ACC112 (cell line): ENCODE measurements around the gene SUN5.

Experiments used
- H2AFZ ChIP-seq: fragments of 200-600 bp; sonication (generic); one replicate; pipeline ENCODE4 v1.6.0; 2017; ENCODE audit warnings: antibody characterized with exemption, low read length; ENCODE audit not compliant: unreplicated experiment
- H3K27ac ChIP-seq: fragments of 200-600 bp; sonication (generic); 2 replicates; pipeline ENCODE4 v1.5.1; 2014; ENCODE audit warnings: low read depth, mild to moderate bottlenecking, antibody characterized with exemption, low read length, moderate library complexity
- H3K27me3 ChIP-seq: fragments of 200-600 bp; sonication (generic); 2 replicates; pipeline ENCODE4 v1.6.1; 2014; ENCODE audit warnings: mild to moderate bottlenecking, antibody characterized with exemption, low read length, moderate library complexity, mixed read lengths; ENCODE audit not compliant: insufficient read depth
- H3K36me3 ChIP-seq: fragments of 200-600 bp; sonication (generic); 2 replicates; pipeline ENCODE4 v1.6.1; 2016; ENCODE audit warnings: mild to moderate bottlenecking, antibody characterized with exemption, low read length, moderate library complexity, mixed read lengths; ENCODE audit not compliant: insufficient read depth
- H3K4me1 ChIP-seq: fragments of 200-600 bp; sonication (generic); one replicate; pipeline ENCODE4 v1.6.1; 2016; ENCODE audit warnings: low read length, mixed read lengths; ENCODE audit not compliant: insufficient read depth, unreplicated experiment, control insufficient read depth
- H3K4me3 ChIP-seq: fragments of 200-600 bp; sonication (generic); 2 replicates; pipeline ENCODE4 v1.5.1; 2014; ENCODE audit warnings: mild to moderate bottlenecking, low read depth, low read length
- H3K79me2 ChIP-seq: fragments of 200-600 bp; sonication (generic); one replicate; pipeline ENCODE4 v1.6.0; 2016; ENCODE audit warnings: low read length; ENCODE audit not compliant: control insufficient read depth, unreplicated experiment, insufficient read depth

SUN5 gene

GRCh38 chr20:33019465-33020277 is 15.4 kb upstream of the SUN5 start:
- H3K27ac ChIP-seq: no peak overlapping the region
- peaks cover 61% of the 10 kb centered on the region for H3K27me3 ChIP-seq
- H3K4me1 ChIP-seq: no peaks in the 10 kb centered on the region
- H3K36me3 ChIP-seq: no peaks in the 10 kb centered on the region
- no peak overlapping the region for H2AFZ ChIP-seq
- no peak overlapping the region for H3K4me3 ChIP-seq
- no peaks in the 10 kb centered on the region for H3K79me2 ChIP-seq

- no peak overlapping the region for H3K27ac ChIP-seq
- H3K4me1 ChIP-seq: no peaks in the 10 kb centered on the region
- H3K27me3 ChIP-seq: peaks cover 61% of the 10 kb centered on the region
- no peak overlapping the region for H2AFZ ChIP-seq
- H3K36me3 ChIP-seq: no peaks in the 10 kb centered on the region
- no peaks in the 10 kb centered on the region for H3K79me2 ChIP-seq
- no peak overlapping the region for H3K4me3 ChIP-seq
These were observed 14.1 kb upstream of the SUN5 start for GRCh38 chr20:33018169-33018931.

DNA sequence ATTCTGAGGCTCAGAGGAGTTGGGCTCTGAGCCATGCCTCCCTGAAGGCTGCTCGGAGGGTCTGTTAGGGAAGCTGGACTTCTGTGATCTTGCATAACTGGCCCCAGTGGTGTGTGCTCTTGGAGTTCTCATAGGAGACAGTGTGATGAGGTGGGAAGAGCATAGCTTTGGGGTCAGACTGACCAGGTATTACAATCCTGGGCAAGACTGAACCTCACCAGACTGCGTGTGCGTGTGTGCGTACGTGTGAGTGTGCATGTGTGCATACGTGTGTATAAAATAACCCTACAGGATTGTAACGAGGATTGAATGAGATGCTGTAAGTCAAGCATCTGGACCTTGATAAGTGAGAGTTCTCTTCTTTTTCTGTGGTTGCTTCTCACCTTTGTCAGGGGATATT is 13.3 kb upstream of the SUN5 start:
- Histone ChIP-seq H2AFZ (no peak overlapping the region), H3K4me1 (no peaks in the 10 kb centered on the region), H3K4me3 (no peak overlapping the region), H3K27me3 (peaks cover 62% of the 10 kb centered on the region), H3K27ac (no peak overlapping the region), H3K36me3 (no peaks in the 10 kb centered on the region), H3K79me2 (no peaks in the 10 kb centered on the region)

DNA sequence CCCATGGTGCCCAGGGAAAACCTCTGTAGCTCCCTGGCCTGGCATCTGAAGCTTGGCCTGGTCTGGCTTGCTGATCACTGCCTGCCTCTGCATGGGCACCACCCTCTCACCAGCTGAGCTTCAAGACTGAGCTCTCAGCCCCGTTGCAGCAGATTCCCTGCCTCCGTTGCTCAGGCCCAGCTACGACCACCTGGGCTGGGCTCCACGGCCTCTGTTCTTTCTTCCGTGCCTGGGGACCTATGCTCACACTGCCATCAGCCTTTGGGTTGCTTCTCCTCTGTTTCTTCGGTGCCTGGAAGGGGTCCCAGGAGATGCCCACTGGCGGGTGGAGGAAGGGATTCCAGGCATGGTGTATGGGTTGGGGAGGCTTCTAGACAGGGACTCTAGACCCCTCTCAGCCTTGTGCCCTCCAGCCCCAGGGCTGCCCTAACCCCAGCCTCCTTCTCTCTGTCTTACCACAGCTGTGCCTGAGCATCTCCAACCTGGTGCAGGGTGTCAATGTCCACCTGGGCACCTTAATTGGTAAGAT is 12.4 kb upstream of the SUN5 start:
- H3K79me2 ChIP-seq: no peaks in the 10 kb centered on the region
- no peak overlapping the region for H3K27ac ChIP-seq
- H3K4me3 ChIP-seq: no peak overlapping the region
- H3K27me3 ChIP-seq: peaks cover 62% of the 10 kb centered on the region
- H3K4me1 ChIP-seq: no peaks in the 10 kb centered on the region
- H2AFZ ChIP-seq: no peak overlapping the region
- H3K36me3 ChIP-seq: no peaks in the 10 kb centered on the region

DNA sequence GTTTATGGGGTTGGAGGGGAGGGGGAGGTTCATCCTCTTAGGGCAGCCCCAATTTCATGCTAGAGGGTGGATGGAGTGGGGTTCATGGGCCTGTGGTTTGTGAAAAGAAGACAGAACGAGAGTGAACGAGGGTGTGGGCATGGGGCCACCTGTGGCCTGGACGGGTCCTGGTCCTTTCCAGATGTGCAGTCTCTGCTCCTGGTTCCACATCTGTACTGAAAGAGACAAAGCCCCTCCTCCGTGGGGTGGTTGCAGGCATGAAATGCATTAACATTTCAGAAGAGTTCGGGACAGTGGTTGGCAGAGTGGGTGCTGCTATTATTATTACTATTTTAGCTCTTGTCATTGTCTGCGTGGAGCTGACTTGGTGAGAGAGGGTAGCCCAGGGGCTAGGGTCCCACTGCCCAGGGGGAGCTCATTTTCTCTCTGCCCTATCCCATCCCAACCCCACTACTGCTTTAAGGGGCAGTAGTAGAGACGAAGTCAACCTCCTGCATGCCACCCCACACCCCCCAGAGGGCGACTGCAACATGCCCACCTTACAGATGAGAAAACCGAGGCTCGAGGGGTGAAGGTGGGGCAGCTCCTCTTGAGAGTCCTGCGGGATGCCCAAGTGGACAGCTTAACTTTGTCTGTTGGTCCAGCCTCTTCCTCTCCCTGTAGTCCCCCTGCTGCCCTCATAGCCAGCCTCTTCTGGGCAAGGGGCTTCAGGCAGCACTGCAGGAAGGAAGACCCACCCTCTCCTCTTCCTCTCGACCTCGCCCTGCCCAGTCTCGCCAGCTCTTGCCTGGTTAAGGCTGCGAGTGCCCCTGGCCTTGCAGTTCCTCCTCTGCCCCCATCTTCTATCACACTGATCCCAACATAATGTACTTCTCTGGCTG is 11.7 kb upstream of the SUN5 start:
- Histone ChIP-seq H3K27me3 (peaks cover 67% of the 10 kb centered on the region), H3K27ac (no peak overlapping the region), H3K4me1 (no peaks in the 10 kb centered on the region), H2AFZ (no peak overlapping the region), H3K79me2 (no peaks in the 10 kb centered on the region), H3K36me3 (no peaks in the 10 kb centered on the region), H3K4me3 (no peak overlapping the region)

DNA sequence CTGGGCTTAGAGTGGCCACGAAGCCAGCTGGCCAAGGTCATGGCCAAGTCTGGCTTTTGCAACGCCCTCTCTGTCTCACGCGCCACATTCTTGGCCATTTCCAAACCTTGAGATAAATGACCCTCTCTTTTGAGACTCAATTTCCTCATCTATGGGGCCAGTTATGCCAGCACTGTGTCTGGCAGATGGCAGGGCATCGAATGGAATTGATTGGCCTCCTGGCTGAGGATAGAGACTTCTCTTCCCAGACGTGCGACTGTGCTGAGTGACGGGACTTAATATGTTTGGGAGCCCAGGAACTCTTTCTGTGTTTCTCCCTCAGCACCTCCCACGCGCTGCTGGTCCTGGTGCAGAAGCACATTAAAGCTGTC is 10.9 kb upstream of the SUN5 start:
- Histone ChIP-seq H3K36me3 (no peaks in the 10 kb centered on the region), H3K4me3 (no peak overlapping the region), H3K27ac (no peak overlapping the region), H3K4me1 (no peaks in the 10 kb centered on the region), H2AFZ (no peak overlapping the region), H3K27me3 (peaks cover 76% of the 10 kb centered on the region), H3K79me2 (no peaks in the 10 kb centered on the region)

DNA sequence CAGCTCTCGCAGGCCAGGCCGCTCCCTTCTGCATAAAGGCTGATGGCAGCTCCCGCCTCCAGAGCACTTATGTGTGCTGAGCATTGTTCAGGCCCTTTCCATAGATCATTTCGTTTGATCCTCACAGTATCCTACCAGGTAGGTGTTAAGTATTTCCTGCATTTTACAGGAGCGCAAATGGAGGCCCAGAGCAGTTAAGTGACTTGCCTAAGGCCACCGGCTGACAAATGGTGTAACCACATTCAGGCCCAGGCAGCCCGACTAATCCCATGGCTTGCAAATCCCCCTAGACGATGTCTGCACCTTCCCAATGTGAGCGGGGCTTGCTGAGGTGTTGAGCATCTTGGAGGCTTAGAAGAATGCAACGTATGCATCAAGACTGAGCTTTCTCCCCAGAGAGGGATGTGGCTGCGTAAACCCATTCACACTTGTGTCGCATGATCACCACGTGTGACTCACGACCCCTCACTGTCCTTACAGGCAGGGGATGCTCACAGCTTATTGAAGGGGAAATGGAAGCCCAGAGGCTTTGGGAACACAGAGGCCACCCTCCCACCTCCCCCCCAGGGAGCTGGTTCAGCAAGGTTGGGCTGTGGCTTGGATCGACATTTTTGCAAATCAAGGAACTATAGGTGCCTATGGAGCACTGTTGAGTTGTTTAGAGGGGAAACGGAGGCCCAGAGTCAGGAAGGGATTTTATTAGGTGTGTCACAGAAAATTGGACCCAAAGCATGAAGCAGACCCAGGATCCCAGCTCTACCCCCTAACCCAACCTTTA is 10.3 kb upstream of the SUN5 start:
- no peaks in the 10 kb centered on the region for H3K4me1 ChIP-seq
- peaks cover 82% of the 10 kb centered on the region for H3K27me3 ChIP-seq
- H3K79me2 ChIP-seq: no peaks in the 10 kb centered on the region

GRCh38 chr20:33013701-33014326 is 9.6 kb upstream of the SUN5 start:
- no peak overlapping the region for H3K27ac ChIP-seq
- H3K36me3 ChIP-seq: no peaks in the 10 kb centered on the region
- H3K79me2 ChIP-seq: no peaks in the 10 kb centered on the region
- no peak overlapping the region for H2AFZ ChIP-seq
- H3K4me1 ChIP-seq: no peaks in the 10 kb centered on the region
- H3K27me3 ChIP-seq: peaks cover 83% of the 10 kb centered on the region
- H3K4me3 ChIP-seq: no peak overlapping the region

More for the DNA sequence above, 10.3 kb upstream of the SUN5 start:
- no peaks in the 10 kb centered on the region for H3K36me3 ChIP-seq
- no peak overlapping the region for H3K27ac ChIP-seq
- H3K4me3 ChIP-seq: no peak overlapping the region
- no peak overlapping the region for H2AFZ ChIP-seq

DNA sequence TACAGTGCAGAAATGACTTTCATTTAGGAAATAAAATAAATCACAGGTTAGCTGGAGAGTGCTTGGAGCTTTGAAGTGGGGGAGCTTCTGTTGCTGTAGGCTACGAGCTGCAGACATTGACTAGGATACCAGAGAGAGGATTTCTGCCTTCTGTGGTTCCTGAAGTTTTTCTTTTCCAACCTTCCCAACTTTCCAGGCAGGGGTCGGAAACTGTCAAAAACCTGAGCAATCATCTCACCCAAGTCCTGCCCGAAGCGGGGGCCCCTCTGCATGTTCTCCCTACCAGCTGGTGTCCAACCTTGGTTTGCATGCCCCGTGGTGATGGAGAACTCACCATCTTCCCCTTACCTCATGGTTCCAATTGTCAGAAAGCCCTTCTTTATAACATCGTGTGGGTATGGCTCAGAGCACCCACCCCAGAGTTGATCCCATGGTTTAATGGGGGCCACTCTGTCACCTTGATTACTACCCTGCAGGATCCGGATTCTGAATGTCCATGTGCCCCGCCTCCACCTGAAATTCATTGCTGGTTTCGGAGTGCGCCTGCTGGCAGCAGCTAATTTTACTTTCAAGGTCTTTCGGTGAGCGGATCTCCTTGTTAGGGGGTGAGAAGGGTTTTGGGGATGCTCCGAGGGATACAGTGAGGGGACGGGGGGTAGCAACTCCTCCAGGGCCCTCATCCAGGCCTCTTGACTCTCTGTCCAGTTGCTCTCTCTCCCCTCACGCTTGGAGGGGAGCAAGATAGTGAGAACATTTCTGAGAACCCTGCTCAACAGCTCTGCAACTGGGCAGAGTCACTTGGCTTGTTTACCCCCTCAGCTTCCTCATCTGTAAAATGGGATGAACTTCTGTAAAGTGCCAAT is 8.3 kb upstream of the SUN5 start:
- no peaks in the 10 kb centered on the region for H3K79me2 ChIP-seq
- H3K27me3 ChIP-seq: peaks cover 77% of the 10 kb centered on the region
- no peak overlapping the region for H3K4me3 ChIP-seq
- no peak overlapping the region for H3K27ac ChIP-seq
- H2AFZ ChIP-seq: no peak overlapping the region
- H3K4me1 ChIP-seq: no peaks in the 10 kb centered on the region
- no peaks in the 10 kb centered on the region for H3K36me3 ChIP-seq
